Endothelial cell (in vitro differentiated cells): ENCODE measurements around the gene SEMA4G. TPM values are rescaled to one million over a fixed set of nuclear protein-coding genes. Genes with fewer than 3 reads are reported as not detected.
"Not testable (repeated sequence)": the region's sequence is repeated elsewhere in the genome, so short reads cannot be mapped to it uniquely, and the experiment has no call there.

ENCODE experiments used
- DNase-seq: peaks from one replicate; pipeline ENCODE4 v3.0.0; 2021; ENCODE audit warnings: low spot score
- H3K27ac Mint-ChIP-seq: one replicate; pipeline ENCODE4 v1.8.0; 2021; ENCODE audit warnings: mixed read lengths, inconsistent platforms; ENCODE audit not compliant: unreplicated experiment
- H3K27me3 Mint-ChIP-seq: one replicate; pipeline ENCODE4 v1.8.0; 2021; ENCODE audit warnings: mild to moderate bottlenecking, moderate library complexity, mixed read lengths, inconsistent platforms; ENCODE audit not compliant: unreplicated experiment
- H3K36me3 Mint-ChIP-seq: one replicate; pipeline ENCODE4 v1.8.0; 2021; ENCODE audit warnings: mild to moderate bottlenecking, low read depth, mixed read lengths, inconsistent platforms; ENCODE audit not compliant: unreplicated experiment
- H3K4me1 Mint-ChIP-seq: one replicate; pipeline ENCODE4 v1.8.0; 2021; ENCODE audit warnings: mild to moderate bottlenecking, mixed read lengths, inconsistent platforms; ENCODE audit not compliant: unreplicated experiment
- H3K4me3 Mint-ChIP-seq: one replicate; pipeline ENCODE4 v1.8.0; 2021; ENCODE audit warnings: mild to moderate bottlenecking, mixed read lengths, inconsistent platforms; ENCODE audit not compliant: unreplicated experiment
- H3K9me3 Mint-ChIP-seq: one replicate; pipeline ENCODE4 v1.8.0; 2021; ENCODE audit warnings: mixed read lengths, inconsistent platforms; ENCODE audit not compliant: unreplicated experiment
- total RNA-seq: library from RNA; stranded (reverse); fragmentation: NEBNext Ultra II Directional; extraction: Animal tissue kit (Norgen Biotek cat#: 25700); gene quantifications from one replicate; pipeline ENCODE4 v1.2.1, GENCODE V29; 2021; ENCODE audit not compliant: unreplicated experiment
- TF ChIP-seq, protein P1 (sequence below): fragments of 200-600 bp; sonication (generic); IDR thresholded peaks from one replicate; pipeline ENCODE4 v1.5.0; 2021; ENCODE audit warnings: antibody characterized with exemption; ENCODE audit not compliant: unreplicated experiment

SEMA4G gene
- total RNA-seq, 1 donor from 2014 or later: 8.0 TPM

DNA sequence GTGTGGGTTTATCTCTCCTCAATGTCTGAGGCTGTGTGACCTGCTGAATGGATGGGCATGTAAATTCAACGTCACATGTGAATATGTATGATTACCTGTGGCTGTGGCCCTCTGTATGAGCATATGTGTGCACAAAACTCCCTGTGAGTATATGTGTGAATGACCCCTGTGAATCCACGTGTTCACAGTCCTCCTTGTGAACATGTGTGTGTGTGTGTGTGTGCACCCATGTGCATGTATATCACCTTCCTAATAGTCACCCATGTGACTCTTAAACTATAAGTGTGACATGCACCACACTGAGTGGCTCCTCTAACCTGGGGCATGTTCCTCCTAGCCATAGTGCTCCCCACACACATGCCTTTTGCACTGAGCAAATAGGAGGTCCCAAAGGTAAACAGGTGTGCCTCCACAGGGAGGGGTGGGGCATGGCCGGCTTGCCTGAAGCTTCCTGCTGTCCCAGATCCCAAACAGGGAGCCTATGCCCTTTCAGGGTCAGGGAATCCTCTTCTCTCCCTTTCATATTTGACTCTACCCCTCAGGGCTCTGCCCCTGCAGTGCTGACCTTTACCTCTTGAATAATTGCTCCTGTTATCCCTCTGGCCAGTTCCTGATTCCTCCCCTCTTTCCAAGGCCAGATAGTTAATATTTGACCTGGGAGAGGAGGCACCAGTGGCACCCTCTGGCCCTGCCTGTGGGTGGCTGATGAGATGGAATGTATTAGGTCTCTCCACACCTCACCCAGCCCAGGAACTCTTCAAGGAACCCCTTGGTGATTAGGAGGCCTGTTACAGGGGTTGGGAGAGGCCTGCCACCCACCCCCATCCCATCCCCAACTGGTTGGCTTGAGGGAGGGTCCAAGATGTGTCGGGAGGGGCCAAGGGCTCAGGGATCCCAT is 1.9 kb downstream of the SEMA4G start:
- H3K27ac Mint-ChIP-seq: peak overlapping the region; percentile 30
- peaks cover 14% of the 10 kb centered on the region for H3K4me1 Mint-ChIP-seq
- H3K4me3 Mint-ChIP-seq: peak overlapping the region; percentile 78

DNA sequence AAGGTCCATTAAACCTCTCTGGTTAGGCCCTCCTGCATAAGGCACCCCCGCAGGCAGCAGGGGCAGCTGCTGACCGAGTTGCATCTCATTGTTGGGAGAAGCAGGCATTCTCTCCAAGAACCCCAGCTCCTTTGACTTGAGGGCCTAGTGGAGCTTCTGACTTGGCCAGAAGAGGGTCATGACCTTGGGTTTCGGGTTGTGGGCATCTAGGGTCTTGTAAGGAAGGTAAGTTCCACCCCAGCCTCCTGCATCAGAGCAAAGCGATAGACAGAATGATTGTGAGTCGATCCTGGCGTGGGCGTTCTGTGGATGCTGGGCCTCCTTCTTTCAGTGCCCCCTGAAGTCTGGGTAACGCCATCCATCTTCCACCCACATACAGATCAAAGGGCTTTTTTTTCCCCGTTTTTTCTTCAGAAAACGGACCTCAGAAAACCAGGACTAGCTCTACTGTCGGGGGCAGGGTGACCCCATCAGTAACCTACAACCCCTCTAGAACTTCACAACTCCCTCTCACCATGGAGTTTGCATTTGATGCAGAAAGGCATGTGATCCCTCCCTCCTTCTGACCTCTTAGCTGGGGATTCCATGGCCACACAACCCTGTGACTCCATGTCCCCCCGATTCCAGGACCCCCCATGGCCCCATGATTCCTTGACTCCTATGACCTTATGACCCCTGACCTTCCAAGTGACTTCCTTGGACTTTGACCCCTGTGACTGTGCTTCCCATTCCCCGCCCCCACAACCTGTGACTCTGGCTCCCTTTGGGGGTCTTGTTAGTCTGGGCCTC is 3.0 kb downstream of the SEMA4G start:
- H3K27ac Mint-ChIP-seq: no peak overlapping the region
- no peaks in the 10 kb centered on the region for H3K9me3 Mint-ChIP-seq
- H3K27me3 Mint-ChIP-seq: peaks cover 15% of the 10 kb centered on the region
- peak overlapping the region; percentile 59 for H3K4me3 Mint-ChIP-seq
- DNase-seq: no peak
- H3K4me1 Mint-ChIP-seq: peaks cover 14% of the 10 kb centered on the region
- H3K36me3 Mint-ChIP-seq: no peaks in the 10 kb centered on the region
- TF ChIP-seq, protein P1, sequence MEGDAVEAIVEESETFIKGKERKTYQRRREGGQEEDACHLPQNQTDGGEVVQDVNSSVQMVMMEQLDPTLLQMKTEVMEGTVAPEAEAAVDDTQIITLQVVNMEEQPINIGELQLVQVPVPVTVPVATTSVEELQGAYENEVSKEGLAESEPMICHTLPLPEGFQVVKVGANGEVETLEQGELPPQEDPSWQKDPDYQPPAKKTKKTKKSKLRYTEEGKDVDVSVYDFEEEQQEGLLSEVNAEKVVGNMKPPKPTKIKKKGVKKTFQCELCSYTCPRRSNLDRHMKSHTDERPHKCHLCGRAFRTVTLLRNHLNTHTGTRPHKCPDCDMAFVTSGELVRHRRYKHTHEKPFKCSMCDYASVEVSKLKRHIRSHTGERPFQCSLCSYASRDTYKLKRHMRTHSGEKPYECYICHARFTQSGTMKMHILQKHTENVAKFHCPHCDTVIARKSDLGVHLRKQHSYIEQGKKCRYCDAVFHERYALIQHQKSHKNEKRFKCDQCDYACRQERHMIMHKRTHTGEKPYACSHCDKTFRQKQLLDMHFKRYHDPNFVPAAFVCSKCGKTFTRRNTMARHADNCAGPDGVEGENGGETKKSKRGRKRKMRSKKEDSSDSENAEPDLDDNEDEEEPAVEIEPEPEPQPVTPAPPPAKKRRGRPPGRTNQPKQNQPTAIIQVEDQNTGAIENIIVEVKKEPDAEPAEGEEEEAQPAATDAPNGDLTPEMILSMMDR: no peak

More for the DNA sequence above, 1.9 kb downstream of the SEMA4G start:
- no peaks in the 10 kb centered on the region for H3K36me3 Mint-ChIP-seq
- H3K9me3 Mint-ChIP-seq: no peaks in the 10 kb centered on the region
- no peak for DNase-seq
- TF ChIP-seq, protein P1: no peak
- peaks cover 15% of the 10 kb centered on the region for H3K27me3 Mint-ChIP-seq

DNA sequence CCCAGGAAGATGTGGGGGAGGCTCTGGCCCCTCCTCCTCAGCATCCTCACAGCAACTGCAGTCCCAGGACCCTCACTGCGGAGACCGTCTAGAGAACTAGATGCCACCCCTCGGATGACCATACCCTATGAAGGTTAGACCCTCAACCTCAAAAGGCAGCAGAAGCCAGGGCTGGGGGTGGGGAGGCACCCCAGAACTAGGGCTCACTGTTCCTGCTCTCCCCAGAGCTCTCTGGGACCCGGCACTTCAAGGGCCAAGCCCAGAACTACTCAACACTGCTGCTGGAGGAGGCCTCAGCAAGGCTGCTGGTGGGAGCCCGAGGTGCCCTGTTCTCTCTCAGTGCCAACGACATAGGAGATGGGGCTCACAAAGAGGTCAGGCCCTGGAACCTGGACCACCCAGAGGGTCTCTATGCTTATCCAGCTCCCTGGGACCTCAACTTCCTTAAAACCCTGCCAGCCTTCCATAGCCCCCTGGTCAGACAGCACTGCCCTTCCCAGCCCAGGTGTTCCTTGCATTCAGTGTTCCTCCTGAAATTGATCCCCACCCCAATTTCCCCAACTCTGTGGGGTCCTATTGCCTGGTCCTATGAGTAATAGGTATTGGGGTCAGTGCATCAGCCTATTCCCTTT is 3.7 kb downstream of the SEMA4G start:
- H3K27me3 Mint-ChIP-seq: peaks cover 16% of the 10 kb centered on the region
- H3K36me3 Mint-ChIP-seq: no peaks in the 10 kb centered on the region
- H3K4me3 Mint-ChIP-seq: peak overlapping the region; percentile 59
- H3K4me1 Mint-ChIP-seq: peaks cover 14% of the 10 kb centered on the region
- no peaks in the 10 kb centered on the region for H3K9me3 Mint-ChIP-seq
- H3K27ac Mint-ChIP-seq: no peak overlapping the region
- no peak for DNase-seq
- TF ChIP-seq, protein P1: no peak

DNA sequence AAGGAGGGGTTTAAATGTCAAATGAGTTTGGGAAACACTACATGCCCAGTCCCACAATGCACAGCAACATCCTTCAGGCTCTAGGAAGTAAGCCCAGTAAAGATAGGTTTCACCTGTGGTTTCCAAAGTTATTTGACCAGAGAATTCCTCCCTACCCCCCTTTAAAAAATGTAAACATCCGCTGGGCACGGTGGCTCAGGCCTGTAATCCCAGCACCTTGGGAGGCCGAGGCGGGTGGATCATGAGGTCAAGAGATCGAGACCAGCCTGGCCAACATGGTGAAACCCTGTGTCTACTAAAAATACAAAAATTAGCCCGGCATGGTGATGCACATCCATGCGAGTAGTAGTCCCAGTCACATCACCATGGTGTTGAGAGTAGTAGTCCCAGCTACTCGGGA is 6.1 kb downstream of the SEMA4G start:
- peaks cover 16% of the 10 kb centered on the region for H3K27me3 Mint-ChIP-seq
- H3K9me3 Mint-ChIP-seq, H3K4me3 Mint-ChIP-seq, H3K36me3 Mint-ChIP-seq, H3K4me1 Mint-ChIP-seq, DNase-seq, H3K27ac Mint-ChIP-seq: not testable (repeated sequence)

DNA sequence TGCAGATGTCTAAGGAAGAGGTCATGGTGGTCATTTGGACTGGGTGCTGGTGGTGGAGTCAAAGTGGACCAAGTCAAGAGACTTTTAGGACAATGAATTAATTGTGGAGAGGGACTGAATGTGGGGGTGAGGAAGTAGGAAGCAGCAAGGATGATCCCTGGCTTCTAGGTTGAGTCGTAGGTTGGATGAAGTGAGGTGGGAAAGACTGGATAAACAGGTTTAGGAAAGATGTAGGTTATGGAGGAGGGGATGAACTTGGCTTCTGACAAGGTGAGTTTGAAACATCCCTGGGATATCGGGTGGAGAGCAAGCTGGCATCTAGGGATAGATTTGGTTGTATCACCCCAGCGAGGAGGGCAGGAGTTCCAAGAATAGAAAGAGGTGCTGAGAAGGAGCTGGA is 7.6 kb downstream of the SEMA4G start:
- no peaks in the 10 kb centered on the region for H3K9me3 Mint-ChIP-seq
- no peak overlapping the region for H3K4me3 Mint-ChIP-seq
- H3K27ac Mint-ChIP-seq: no peak overlapping the region
- H3K27me3 Mint-ChIP-seq: peaks cover 8% of the 10 kb centered on the region
- peaks cover 13% of the 10 kb centered on the region for H3K36me3 Mint-ChIP-seq
- DNase-seq: no peak
- TF ChIP-seq, protein P1: no peak
- no peaks in the 10 kb centered on the region for H3K4me1 Mint-ChIP-seq
